Measurements from ENCODE around the gene RPS3.

- no peak for TF ChIP-seq CTCF (IDR thresholded peaks at IDR 0.05; ENCODE audit: low read depth, low read length, poor library complexity, severe bottlenecking)
- no peak for TF ChIP-seq EZH2phosphoT487 (IDR thresholded peaks at IDR 0.05; ENCODE audit: borderline replicate concordance, low read length)
These were observed 41.9 kb downstream of the RPS3 start for GRCh38 chr11:75440960-75441803.
